Retinal pigment epithelial cell (primary cell): Measurements from ENCODE around the gene GALNT2.

Source experiments
- DNase-seq: peaks from one replicate; pipeline ENCODE4 v3.0.0-alpha.2; 2010; ENCODE audit warnings: low read depth
- H3K4me3 ChIP-seq: 2 replicates; pipeline ENCODE4 v1.5.1; 2011; ENCODE audit warnings: mild to moderate bottlenecking, low read length, control low read depth, moderate library complexity
- TF ChIP-seq, protein P1 (sequence below): conservative IDR thresholded peaks from 2 replicates; pipeline ENCODE4 v1.5.1; 2011; ENCODE audit warnings: low read depth, low read length, control low read depth, inconsistent platforms

GALNT2 gene

DNA sequence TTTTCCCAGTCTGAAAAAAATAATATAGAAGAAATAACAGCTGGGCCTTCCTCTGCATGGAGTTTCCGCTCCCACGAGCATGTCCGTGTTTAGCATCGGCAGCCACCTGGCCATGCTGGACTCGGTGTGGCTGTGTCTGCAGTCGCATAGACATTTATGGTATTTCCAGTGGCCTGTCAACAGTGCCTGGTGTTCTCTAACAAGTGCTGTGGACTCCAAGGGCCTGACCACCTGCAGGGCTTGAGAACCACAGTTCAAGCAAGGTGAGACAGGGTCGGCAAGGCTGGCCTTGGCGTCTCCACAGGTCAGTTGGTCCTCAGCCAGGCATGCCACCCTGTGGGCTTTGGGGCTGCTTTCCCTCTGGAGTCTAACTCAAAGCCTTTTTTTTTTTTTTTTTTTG lies 234.3 kb downstream of the GALNT2 start:
- TF ChIP-seq, protein P1, sequence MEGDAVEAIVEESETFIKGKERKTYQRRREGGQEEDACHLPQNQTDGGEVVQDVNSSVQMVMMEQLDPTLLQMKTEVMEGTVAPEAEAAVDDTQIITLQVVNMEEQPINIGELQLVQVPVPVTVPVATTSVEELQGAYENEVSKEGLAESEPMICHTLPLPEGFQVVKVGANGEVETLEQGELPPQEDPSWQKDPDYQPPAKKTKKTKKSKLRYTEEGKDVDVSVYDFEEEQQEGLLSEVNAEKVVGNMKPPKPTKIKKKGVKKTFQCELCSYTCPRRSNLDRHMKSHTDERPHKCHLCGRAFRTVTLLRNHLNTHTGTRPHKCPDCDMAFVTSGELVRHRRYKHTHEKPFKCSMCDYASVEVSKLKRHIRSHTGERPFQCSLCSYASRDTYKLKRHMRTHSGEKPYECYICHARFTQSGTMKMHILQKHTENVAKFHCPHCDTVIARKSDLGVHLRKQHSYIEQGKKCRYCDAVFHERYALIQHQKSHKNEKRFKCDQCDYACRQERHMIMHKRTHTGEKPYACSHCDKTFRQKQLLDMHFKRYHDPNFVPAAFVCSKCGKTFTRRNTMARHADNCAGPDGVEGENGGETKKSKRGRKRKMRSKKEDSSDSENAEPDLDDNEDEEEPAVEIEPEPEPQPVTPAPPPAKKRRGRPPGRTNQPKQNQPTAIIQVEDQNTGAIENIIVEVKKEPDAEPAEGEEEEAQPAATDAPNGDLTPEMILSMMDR: no peak
- no peak overlapping the region for H3K4me3 ChIP-seq
- DNase-seq: no peak

DNA sequence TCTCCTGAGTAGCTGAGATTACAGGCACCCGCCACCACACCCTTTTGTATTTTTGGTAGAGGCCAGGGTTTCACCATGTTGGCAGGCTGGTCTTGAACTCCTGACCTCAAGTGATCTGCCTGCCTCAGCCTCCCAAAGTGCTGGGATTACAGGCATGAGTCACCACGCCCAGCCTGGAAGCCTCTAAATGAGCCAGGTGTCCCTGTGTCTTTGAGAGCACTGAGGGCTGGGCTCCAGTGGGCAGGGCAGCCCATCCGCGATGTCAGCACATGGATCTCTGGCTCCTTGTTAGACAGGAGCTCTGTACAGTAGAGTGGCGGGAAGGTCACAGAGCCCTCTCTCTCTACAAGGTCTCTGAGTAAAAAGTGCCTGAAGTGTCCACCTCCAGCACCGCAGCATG lies 234.8 kb downstream of the GALNT2 start:
- DNase-seq: no peak
- TF ChIP-seq, protein P1: no peak

DNA sequence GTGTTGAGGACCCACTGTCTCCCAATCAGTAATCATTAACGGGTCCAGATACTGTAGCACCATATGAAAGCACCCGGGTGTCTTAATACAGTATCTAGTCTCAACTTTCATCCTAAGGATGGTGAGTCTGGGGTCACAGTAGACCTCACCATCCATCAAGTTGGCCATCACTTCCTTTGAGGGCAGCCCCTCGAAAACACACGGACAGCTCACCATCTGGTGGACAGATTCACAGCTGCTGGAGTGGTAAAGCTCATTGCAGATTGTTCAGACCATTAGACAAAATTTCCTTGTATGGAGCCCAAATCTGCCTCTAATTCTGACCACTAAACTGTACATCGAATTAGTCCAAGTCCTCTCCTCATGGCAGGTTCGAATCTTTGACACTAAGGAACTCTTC lies 236.0 kb downstream of the GALNT2 start:
- TF ChIP-seq, protein P1: no peak
- no peak for DNase-seq
- H3K4me3 ChIP-seq: no peak overlapping the region

More for the DNA sequence above, 234.8 kb downstream of the GALNT2 start:
- H3K4me3 ChIP-seq: no peak overlapping the region

DNA sequence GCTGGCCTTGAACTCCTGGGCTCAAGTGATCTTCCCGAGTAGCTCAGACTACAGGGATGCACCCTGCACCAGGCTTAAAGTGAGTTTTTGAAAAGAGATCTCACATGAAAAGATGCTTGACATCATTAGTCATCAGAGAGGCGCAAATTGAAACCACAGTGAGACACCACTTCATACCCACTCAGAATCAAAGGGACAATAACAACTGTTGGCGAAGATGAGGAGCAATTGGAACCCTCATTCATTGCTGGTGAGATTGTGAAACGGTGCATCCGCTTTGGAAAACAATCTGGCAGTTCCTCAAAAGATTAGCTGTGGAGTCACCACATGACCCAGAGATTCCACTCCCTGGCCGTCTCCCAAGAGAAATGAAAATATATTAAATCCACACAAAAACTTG lies 236.8 kb downstream of the GALNT2 start:
- DNase-seq: peak; percentile 24
- TF ChIP-seq, protein P1: no peak
- no peak overlapping the region for H3K4me3 ChIP-seq

DNA sequence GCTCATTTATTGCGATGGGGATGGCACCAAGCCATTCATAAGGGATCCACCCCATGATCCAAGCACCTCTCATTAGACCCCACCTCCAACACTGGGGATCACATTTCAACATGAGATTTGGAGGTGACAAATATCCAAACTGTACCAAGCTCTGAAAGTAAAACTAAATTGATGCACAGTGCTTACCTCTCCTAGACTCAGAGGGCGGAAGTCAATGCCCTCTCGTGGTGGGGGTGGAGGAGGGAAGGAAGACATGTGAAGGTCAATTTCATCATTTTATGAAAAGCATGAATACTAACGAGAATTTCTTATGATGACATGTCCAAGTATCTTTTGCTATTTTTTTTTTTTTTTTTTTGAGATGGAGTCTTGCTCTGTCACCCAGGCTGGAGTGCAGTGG lies 239.1 kb downstream of the GALNT2 start:
- no peak overlapping the region for H3K4me3 ChIP-seq
- TF ChIP-seq, protein P1: no peak
- DNase-seq: no peak

DNA sequence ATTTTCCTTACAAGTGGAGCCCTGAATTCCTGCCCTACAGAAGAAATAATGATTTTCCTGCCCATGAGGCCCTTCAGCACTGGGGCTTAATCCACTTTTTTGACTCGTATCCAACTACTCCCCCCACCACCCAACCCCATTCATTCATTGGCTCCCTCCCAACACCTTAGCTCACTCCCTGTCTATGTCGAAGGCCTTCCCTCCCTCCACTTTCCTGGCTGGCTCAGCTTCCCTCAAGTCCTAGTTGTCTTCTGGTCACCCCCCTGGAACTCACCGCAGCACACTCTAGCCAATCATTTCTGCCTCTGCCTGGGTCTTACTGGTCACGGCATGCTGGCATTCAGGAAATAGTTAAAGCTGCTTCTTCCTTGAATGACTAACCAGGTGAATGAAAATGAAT lies 240.2 kb downstream of the GALNT2 start:
- no peak overlapping the region for H3K4me3 ChIP-seq
- TF ChIP-seq, protein P1: no peak

DNA sequence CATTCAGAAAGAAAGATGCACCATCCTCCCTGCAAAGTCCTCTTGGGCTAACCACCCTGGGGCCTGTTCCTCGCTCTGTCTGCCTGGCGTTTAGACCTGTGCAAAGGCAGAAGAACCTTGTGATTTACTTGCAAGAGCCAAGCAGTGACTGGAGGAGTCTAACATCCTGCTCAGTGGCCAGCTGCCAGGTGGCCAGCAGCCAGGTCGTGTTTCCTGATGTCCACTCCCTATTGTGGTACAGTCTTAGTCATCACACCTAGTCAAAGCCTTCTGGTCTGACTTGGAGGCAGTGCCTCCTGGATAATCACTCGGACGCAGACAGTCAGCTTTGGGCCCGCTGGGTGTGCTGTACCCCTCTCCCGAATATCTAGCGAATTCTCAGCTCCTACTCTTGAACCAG lies 241.0 kb downstream of the GALNT2 start:
- peak; percentile 96 for DNase-seq
- TF ChIP-seq, protein P1: no peak
- H3K4me3 ChIP-seq: no peak overlapping the region

More for the DNA sequence above, 240.2 kb downstream of the GALNT2 start:
- peak; percentile 86 for DNase-seq
